GM18907 (cell line): ENCODE measurements around the gene HIVEP3.

Experiments
- ATAC-seq: cut with Tn5 transposase; IDR thresholded peaks from one replicate; pipeline ENCODE4 v1.9.1; 2021; ENCODE audit warnings: mild to moderate bottlenecking, moderate library complexity; ENCODE audit not compliant: unreplicated experiment

The HIVEP3 gene

GRCh38 chr1:41792485-41792770, 126.3 kb downstream of the HIVEP3 start:
- ATAC-seq = no peak

GRCh38 chr1:41791667-41792484, 126.8 kb downstream of the HIVEP3 start:
- no peak for ATAC-seq

- no peak for ATAC-seq
These were observed 128.4 kb downstream of the HIVEP3 start for GRCh38 chr1:41790351-41790750.

GRCh38 chr1:41789661-41790330, 128.9 kb downstream of the HIVEP3 start:
- no peak for ATAC-seq

GRCh38 chr1:41788427-41788826, 130.3 kb downstream of the HIVEP3 start:
- ATAC-seq = no peak

- no peak for ATAC-seq
These were observed 134.0 kb downstream of the HIVEP3 start for GRCh38 chr1:41784531-41785274.

GRCh38 chr1:41783189-41783639, 135.5 kb downstream of the HIVEP3 start:
- no peak for ATAC-seq

GRCh38 chr1:41780916-41781315, 137.8 kb downstream of the HIVEP3 start:
- no peak for ATAC-seq

GRCh38 chr1:41780322-41780721, 138.4 kb downstream of the HIVEP3 start:
- ATAC-seq = no peak

GRCh38 chr1:41779360-41779759, 139.4 kb downstream of the HIVEP3 start:
- ATAC-seq = no peak

- no peak for ATAC-seq
These were observed 141.0 kb downstream of the HIVEP3 start for GRCh38 chr1:41777695-41778094.

GRCh38 chr1:41776891-41777441, 141.8 kb downstream of the HIVEP3 start:
- no peak for ATAC-seq

- ATAC-seq = no peak
These were observed 142.7 kb downstream of the HIVEP3 start for GRCh38 chr1:41775956-41776585.

- ATAC-seq = no peak
These were observed 144.2 kb downstream of the HIVEP3 start for GRCh38 chr1:41774471-41774990.

- no peak for ATAC-seq
These were observed 144.9 kb downstream of the HIVEP3 start for GRCh38 chr1:41773842-41774241.

GRCh38 chr1:41773144-41773591, 145.6 kb downstream of the HIVEP3 start:
- ATAC-seq = no peak

GRCh38 chr1:41769068-41769467, 149.7 kb downstream of the HIVEP3 start:
- no peak for ATAC-seq

GRCh38 chr1:41768583-41768982, 150.1 kb downstream of the HIVEP3 start:
- ATAC-seq = no peak

GRCh38 chr1:41767534-41768525, 150.9 kb downstream of the HIVEP3 start:
- ATAC-seq = no peak
